Mucosa of descending colon (tissue), 3 donors: ENCODE results near the gene AOPEP. TPM values are rescaled to one million over a fixed set of nuclear protein-coding genes. Genes with fewer than 3 reads are reported as not detected.

ENCODE experiments used
- ATAC-seq: fragments of 200-7000 bp; cut with Tn5 transposase; one replicate; pipeline ENCODE4 v1.9.1; 2020; ENCODE audit warnings: mild to moderate bottlenecking, moderate library complexity
- DNase-seq, 3 donors: peaks; one replicate each; pipeline ENCODE4 v3.0.0-alpha.2; 2020
- H3K36me3 ChIP-seq: fragments of 200-600 bp; one replicate; pipeline ENCODE4 v1.8.0; 2021; ENCODE audit warnings: low read depth, mild to moderate bottlenecking
- H3K4me1 ChIP-seq: fragments of 200-600 bp; one replicate; pipeline ENCODE4 v1.8.0; 2021; ENCODE audit warnings: low read depth, mild to moderate bottlenecking
- H3K4me3 ChIP-seq: fragments of 200-600 bp; one replicate; pipeline ENCODE4 v1.8.0; 2021; ENCODE audit warnings: mild to moderate bottlenecking
- H3K9me3 ChIP-seq: fragments of 200-600 bp; one replicate; pipeline ENCODE4 v1.8.0; 2021; ENCODE audit warnings: mild to moderate bottlenecking
- CTCF ChIP-seq: fragments of 200-600 bp; IDR thresholded peaks from one replicate; pipeline ENCODE4 v1.8.0; 2022; ENCODE audit warnings: antibody characterized with exemption, mild to moderate bottlenecking
- intact Hi-C, 2 donors: fragments of 100-400 bp; cut with DNase I in 1 of 2; cut with micrococcal nuclease in 1 of 2; formaldehyde crosslinking; loops; one replicate each; pipeline versions ENCODE4 v1.11.0 to v1.11.1; 2022; cut with DNase I, micrococcal nuclease
- total RNA-seq, 3 donors: library from RNA; stranded (reverse); fragmentation: NEBNext Ultra II Directional in 2 of 3; extraction: Animal tissue kit (Norgen Biotek cat#: 25700) in 2 of 3; gene quantifications; one replicate each; pipeline versions ENCODE4 v1.2.1 to v1.2.4, GENCODE V29; 2021 to 2023
- donor health status: DM: no; HTN: no; CAD: no; lungs with moderate emphysema.
- donor health status: DM: no; HTN: no; CAD: no.
- donor health status: DM: no; HTN: yes; CAD: no.

AOPEP gene
- total RNA-seq, 3 donors from 2014 or later = 47.5 to 102 (median 57.8) TPM

GRCh38 chr9:94926431-94926800 is 199.9 kb downstream of the AOPEP start:
- no peaks in the 10 kb centered on the region for H3K36me3 ChIP-seq
- H3K4me1 ChIP-seq = peaks cover 11% of the 10 kb centered on the region

GRCh38 chr9:94927048-94927761 is 200.7 kb downstream of the AOPEP start:
- H3K9me3 ChIP-seq = no peaks in the 10 kb centered on the region
- H3K4me3 ChIP-seq = no peak overlapping the region
- peaks cover 11% of the 10 kb centered on the region for H3K4me1 ChIP-seq
- ATAC-seq = no peak
- DNase-seq = no peak
- intact Hi-C loops = loop anchor here in 1 of 2 donors (10.0 kb wide), 1 partner anchor 68 kb away; no protein-coding TSS in a partner anchor
- H3K36me3 ChIP-seq = no peaks in the 10 kb centered on the region
- TF ChIP-seq CTCF = no peak

More at GRCh38 chr9:94926431-94926800, 199.9 kb downstream of the AOPEP start:
- ATAC-seq (peak; percentile 41), DNase-seq (peak in 2 of 3 donors; percentile 57 to 70)
- intact Hi-C loops = loop anchor here in 1 of 2 donors (10.0 kb wide), 1 partner anchor 68 kb away; no protein-coding TSS in a partner anchor
- no peaks in the 10 kb centered on the region for H3K9me3 ChIP-seq
- TF ChIP-seq CTCF = no peak
- no peak overlapping the region for H3K4me3 ChIP-seq

- Histone ChIP-seq H3K9me3 (no peaks in the 10 kb centered on the region), H3K4me3 (no peak overlapping the region), H3K4me1 (peaks cover 15% of the 10 kb centered on the region), H3K36me3 (no peaks in the 10 kb centered on the region)
- intact Hi-C loops = loop anchor here in 1 of 2 donors (10.0 kb wide), 1 partner anchor 67 kb away; no protein-coding TSS in a partner anchor
- DNase-seq = no peak
- ATAC-seq = no peak
- no peak for TF ChIP-seq CTCF
These were observed 201.5 kb downstream of the AOPEP start for GRCh38 chr9:94927762-94928670.

GRCh38 chr9:94928691-94929368 is 202.3 kb downstream of the AOPEP start:
- intact Hi-C loops = loop anchor here in 1 of 2 donors (10.0 kb wide), 1 partner anchor 66 kb away; no protein-coding TSS in a partner anchor
- no peak overlapping the region for H3K4me3 ChIP-seq
- DNase-seq = no peak
- H3K4me1 ChIP-seq = peaks cover 7% of the 10 kb centered on the region
- no peak for TF ChIP-seq CTCF
- no peak for ATAC-seq
- no peaks in the 10 kb centered on the region for H3K36me3 ChIP-seq
- no peaks in the 10 kb centered on the region for H3K9me3 ChIP-seq

GRCh38 chr9:94929369-94929756 is 202.9 kb downstream of the AOPEP start:
- Histone ChIP-seq H3K9me3 (no peaks in the 10 kb centered on the region), H3K4me1 (peaks cover 7% of the 10 kb centered on the region), H3K4me3 (no peak overlapping the region), H3K36me3 (no peaks in the 10 kb centered on the region)
- TF ChIP-seq CTCF = no peak
- DNase-seq (no peak), ATAC-seq (no peak)
- intact Hi-C loops = loop anchor here in 1 of 2 donors (10.0 kb wide), 1 partner anchor 65 kb away; no protein-coding TSS in a partner anchor
